Sigmoid colon (tissue), 7 donors: ENCODE measurements around the gene TBC1D22A. TPM values are rescaled to one million over a fixed set of nuclear protein-coding genes. Genes with fewer than 3 reads are reported as not detected.

Experiments used
- DNase-seq: peaks from one replicate; pipeline ENCODE4 v3.0.0-alpha.2; 2019
- H3K27ac ChIP-seq, 4 donors: fragments of 200-600 bp; sonication (generic); one replicate each; pipeline ENCODE4 v1.5.1; 2016 to 2019; ENCODE audit warnings: mild to moderate bottlenecking in 1 of 4
- H3K27me3 ChIP-seq, 3 donors: fragments of 200-600 bp; sonication (generic); one replicate each; pipeline ENCODE4 v1.5.1; 2019; ENCODE audit warnings: mild to moderate bottlenecking in 1 of 3
- H3K36me3 ChIP-seq, 4 donors: fragments of 200-600 bp; sonication (generic); one replicate each; pipeline ENCODE4 v1.5.1; 2016 to 2019
- H3K4me1 ChIP-seq, 4 donors: fragments of 200-600 bp; sonication (generic); one replicate each; pipeline ENCODE4 v1.5.1; 2017 to 2019
- H3K4me3 ChIP-seq, 4 donors: fragments of 200-600 bp; sonication (generic); one replicate each; pipeline ENCODE4 v1.5.1; 2017 to 2019; ENCODE audit warnings: mild to moderate bottlenecking in 2 of 4, moderate library complexity in 1 of 4
- H3K9me3 ChIP-seq, 4 donors: fragments of 200-600 bp in 3 of 4; sonication (generic) in 3 of 4; one replicate each; pipeline versions ENCODE4 v1.5.1 to v1.6.1; 2013 to 2019
- CTCF ChIP-seq, 4 experiments: fragments of 450-650 bp in 3 of 4; fragments of 200-600 bp in 1 of 4; IDR thresholded peaks; one replicate each; pipeline ENCODE4 v1.5.1; 2016 to 2019; ENCODE audit warnings: antibody characterized with exemption in 4 of 4, mild to moderate bottlenecking in 3 of 4, moderate library complexity in 2 of 4
- EP300 ChIP-seq, 4 donors: sonication (generic); formaldehyde crosslinking; IDR thresholded peaks; one replicate each; pipeline ENCODE4 v1.6.1; 2017; ENCODE audit warnings: antibody characterized with exemption in 4 of 4
- POLR2A ChIP-seq, 2 donors: fragments of 450-650 bp; IDR thresholded peaks; one replicate each; pipeline ENCODE4 v1.6.1; 2016; ENCODE audit warnings: antibody characterized with exemption in 2 of 2, mild to moderate bottlenecking in 2 of 2, moderate library complexity in 2 of 2
- POLR2AphosphoS5 ChIP-seq, 4 donors: sonication (generic); formaldehyde crosslinking; IDR thresholded peaks; one replicate each; pipeline ENCODE4 v1.6.1; 2017; ENCODE audit warnings: antibody characterized with exemption in 4 of 4
- WGBS, 2 donors: extraction: QIAGEN DNeasy Blood & Tissue Kit; methylation state at CpG; one replicate each; pipeline ENCODE4 v1.1.7; 2013; 5-methylcytosine and 5-hydroxymethylcytosine counted together
- intact Hi-C: fragments of 100-400 bp; cut with DNase I; formaldehyde crosslinking; loops from one replicate; pipeline ENCODE4 v1.15.1; 2023
- polyA plus RNA-seq, 3 donors: library from polyadenylated mRNA; stranded (reverse); fragments of 200-250 nt; gene quantifications; one replicate each; pipeline ENCODE4 v1.2.3, GENCODE V29; 2013
- total RNA-seq, 4 donors: library from RNA; depleted of rRNA; stranded (reverse); fragments of >200 nt; gene quantifications; one replicate each; pipeline ENCODE4 v1.1.0, GENCODE V29; 2016
- donor health status: healthy with polysubstance abuse.
- donor health status: Bipolar disorder and iron deficiency.
- donor health status: healthy.

Gene TBC1D22A
- total and polyA plus RNA-seq, 7 donors = 13.6 to 34.6 (median 14.3) TPM

GRCh38 chr22:47143249-47143938 is 380.9 kb downstream of the TBC1D22A start:
- no peaks in the 10 kb centered on the region for H3K27me3 ChIP-seq
- DNase-seq = no peak
- H3K4me3 ChIP-seq = no peak overlapping the region
- TF ChIP-seq EP300 (IDR thresholded peaks at IDR 0.05) (no peak), POLR2AphosphoS5 (IDR thresholded peaks at IDR 0.05) (no peak), CTCF (IDR thresholded peaks at IDR 0.05) (no peak), POLR2A (IDR thresholded peaks at IDR 0.05) (no peak)
- intact Hi-C loops = no loop called here
- no peak overlapping the region for H3K27ac ChIP-seq
- H3K36me3 ChIP-seq = no peaks in the 10 kb centered on the region
- WGBS, 2 donors = 86 to 89% methylated on average over 16 of the region's 16 CpGs
- H3K4me1 ChIP-seq = no peaks in the 10 kb centered on the region
- H3K9me3 ChIP-seq = no peaks in the 10 kb centered on the region

- Histone ChIP-seq H3K27me3 (no peaks in the 10 kb centered on the region), H3K9me3 (no peaks in the 10 kb centered on the region), H3K27ac (no peak overlapping the region), H3K4me3 (no peak overlapping the region), H3K4me1 (no peaks in the 10 kb centered on the region), H3K36me3 (no peaks in the 10 kb centered on the region)
- WGBS, 2 donors = 75 to 92% methylated on average over 24 of the region's 24 CpGs
- no peak for TF ChIP-seq CTCF (IDR thresholded peaks at IDR 0.05)
- no peak for TF ChIP-seq EP300 (IDR thresholded peaks at IDR 0.05)
- no peak for TF ChIP-seq POLR2AphosphoS5 (IDR thresholded peaks at IDR 0.05)
- no peak for TF ChIP-seq POLR2A (IDR thresholded peaks at IDR 0.05)
- no peak for DNase-seq
- intact Hi-C loops = no loop called here
Observed at GRCh38 chr22:47144076-47144765, 381.8 kb downstream of the TBC1D22A start.

- 55 to 87% methylated on average over 20 of the region's 21 CpGs for WGBS, 2 donors
Observed at GRCh38 chr22:47144791-47145425, 382.5 kb downstream of the TBC1D22A start.

DNA sequence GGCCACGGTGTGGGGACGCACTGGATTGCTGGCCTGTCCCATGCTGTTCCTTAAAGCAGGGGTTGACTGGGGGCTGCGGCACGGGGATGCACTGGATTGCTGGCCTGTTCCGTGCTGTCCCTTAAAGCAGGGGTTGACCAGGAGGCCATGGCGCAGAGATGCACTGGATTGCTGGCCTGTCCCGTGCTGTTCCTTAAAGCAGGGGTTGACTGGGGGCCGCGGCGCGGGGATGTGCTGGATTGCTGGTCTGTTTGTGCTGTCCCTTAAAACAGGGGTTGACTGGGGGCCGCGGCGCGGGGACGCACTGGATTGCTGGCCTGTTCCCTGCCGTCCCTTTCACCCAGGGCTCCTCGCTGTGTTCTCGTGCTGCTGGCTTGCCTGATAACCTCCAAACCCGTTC is 383.4 kb downstream of the TBC1D22A start:
- 98% methylated on average over 20 of the region's 20 CpGs for WGBS, 2 donors
- Histone ChIP-seq H3K36me3 (no peaks in the 10 kb centered on the region), H3K27me3 (no peaks in the 10 kb centered on the region), H3K27ac (no peak overlapping the region), H3K4me3 (no peak overlapping the region), H3K9me3 (no peaks in the 10 kb centered on the region), H3K4me1 (no peaks in the 10 kb centered on the region)
- DNase-seq = no peak
- no peak for TF ChIP-seq CTCF (IDR thresholded peaks at IDR 0.05)
- no peak for TF ChIP-seq EP300 (IDR thresholded peaks at IDR 0.05)
- TF ChIP-seq POLR2AphosphoS5 (IDR thresholded peaks at IDR 0.05) = no peak
- TF ChIP-seq POLR2A (IDR thresholded peaks at IDR 0.05) = no peak
- intact Hi-C loops = no loop called here

More at GRCh38 chr22:47144791-47145425, 382.5 kb downstream of the TBC1D22A start:
- no peaks in the 10 kb centered on the region for H3K36me3 ChIP-seq
- H3K4me1 ChIP-seq = no peaks in the 10 kb centered on the region
- no peak for DNase-seq
- H3K27ac ChIP-seq = no peak overlapping the region
- intact Hi-C loops = no loop called here
- no peak for TF ChIP-seq CTCF (IDR thresholded peaks at IDR 0.05)
- no peaks in the 10 kb centered on the region for H3K27me3 ChIP-seq
- H3K4me3 ChIP-seq = no peak overlapping the region
- no peaks in the 10 kb centered on the region for H3K9me3 ChIP-seq
